ENCODE measurements around the gene ADAM19. TPM values are rescaled to one million over a fixed set of nuclear protein-coding genes. Genes with fewer than 3 reads are reported as not detected.

Gene ADAM19
- 13.9 TPM for polyA plus RNA-seq (2013, experiment 1 of 2)
- 15.2 TPM for polyA plus RNA-seq (2013, experiment 2 of 2)

GRCh38 chr5:157575381-157576020 lies at the start of gene ADAM19:
ADAM19 (minus strand) TSS chr5:157575775; CDS start chr5:157575696, 79 bp downstream.
- peak within 1 kb of the TSS; percentile 77 for H3K9ac ChIP-seq (ENCODE audit: low read depth, low read length)
- no peak within 1 kb of the TSS for H3K27ac ChIP-seq (ENCODE audit: low read depth, low read length)
- H3K9me3 ChIP-seq (ENCODE audit: insufficient read depth, low read depth, low read length) = no peaks in the 10 kb centered on the region
- H3K27me3 ChIP-seq (ENCODE audit: insufficient read depth, low read length) = peaks cover 17% of the 10 kb centered on the region
- WGBS = under 1% methylated on average over 63 of the region's 63 CpGs
- no peaks in the 10 kb centered on the region for H3K36me3 ChIP-seq (ENCODE audit: insufficient read depth, low read length)
- peaks cover 28% of the 10 kb centered on the region; the same call in 1 of the 2 replicates for H3K4me1 ChIP-seq (ENCODE audit: insufficient read depth, low read length)
- peak within 1 kb of the TSS; percentile 86 for H3K4me3 ChIP-seq (ENCODE audit: low read length)

DNA sequence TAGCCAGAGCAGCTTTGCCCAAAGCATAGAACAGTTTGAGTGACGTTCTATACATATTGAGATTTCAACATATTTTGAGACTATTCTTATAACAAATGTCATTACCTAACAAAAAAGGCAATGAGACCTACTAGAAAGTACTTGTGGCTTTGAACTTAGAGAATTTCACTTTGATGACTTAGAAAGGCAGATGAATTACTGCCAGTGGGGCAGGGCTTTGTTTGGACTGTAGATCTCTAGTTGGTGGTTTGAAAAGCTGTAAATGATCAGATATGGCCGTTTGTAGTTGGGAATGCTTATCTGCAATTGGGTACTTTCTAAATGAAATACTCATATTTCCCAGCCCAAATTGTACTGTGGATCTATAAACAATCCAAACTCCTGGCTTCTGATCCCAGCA lies 48.6 kb upstream of the ADAM19 start:
- H3K9ac ChIP-seq (ENCODE audit: low read depth, low read length) = no peak overlapping the region
- H3K4me1 ChIP-seq (ENCODE audit: insufficient read depth, low read length) = no peaks in the 10 kb centered on the region
- H3K4me3 ChIP-seq (ENCODE audit: low read length) = no peak overlapping the region
- H3K27me3 ChIP-seq (ENCODE audit: insufficient read depth, low read length) = no peaks in the 10 kb centered on the region
- no peaks in the 10 kb centered on the region for H3K9me3 ChIP-seq (ENCODE audit: insufficient read depth, low read depth, low read length)
- no peaks in the 10 kb centered on the region for H3K36me3 ChIP-seq (ENCODE audit: insufficient read depth, low read length)
- no peak overlapping the region for H3K27ac ChIP-seq (ENCODE audit: low read depth, low read length)
- WGBS = 46% methylated on average over 2 of the region's 2 CpGs

DNA sequence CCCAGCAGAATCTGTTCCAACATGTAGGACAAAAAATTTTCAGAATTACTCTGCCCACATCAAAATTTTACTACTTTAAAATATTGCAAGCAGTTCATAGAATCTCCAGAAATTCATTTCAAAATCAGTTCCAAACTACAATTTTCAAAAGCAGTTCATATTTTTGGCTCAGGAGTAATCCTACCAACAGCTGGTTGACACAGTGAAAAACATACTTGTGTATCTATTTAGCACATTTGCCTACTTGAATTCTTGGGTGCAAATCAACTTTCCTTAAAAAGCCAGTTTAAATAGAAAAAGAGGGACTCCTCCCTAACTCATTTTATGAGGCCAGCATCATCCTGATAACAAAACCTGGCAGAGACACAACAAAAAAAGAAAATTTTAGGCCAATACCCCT lies 45.2 kb upstream of the ADAM19 start:
- no peaks in the 10 kb centered on the region for H3K36me3 ChIP-seq (ENCODE audit: insufficient read depth, low read length)
- no peak overlapping the region for H3K4me3 ChIP-seq (ENCODE audit: low read length)
- H3K9ac ChIP-seq (ENCODE audit: low read depth, low read length) = no peak overlapping the region
- no peaks in the 10 kb centered on the region for H3K27me3 ChIP-seq (ENCODE audit: insufficient read depth, low read length)
- H3K4me1 ChIP-seq (ENCODE audit: insufficient read depth, low read length) = no peaks in the 10 kb centered on the region
- no peaks in the 10 kb centered on the region for H3K9me3 ChIP-seq (ENCODE audit: insufficient read depth, low read depth, low read length)
- H3K27ac ChIP-seq (ENCODE audit: low read depth, low read length) = no peak overlapping the region

DNA sequence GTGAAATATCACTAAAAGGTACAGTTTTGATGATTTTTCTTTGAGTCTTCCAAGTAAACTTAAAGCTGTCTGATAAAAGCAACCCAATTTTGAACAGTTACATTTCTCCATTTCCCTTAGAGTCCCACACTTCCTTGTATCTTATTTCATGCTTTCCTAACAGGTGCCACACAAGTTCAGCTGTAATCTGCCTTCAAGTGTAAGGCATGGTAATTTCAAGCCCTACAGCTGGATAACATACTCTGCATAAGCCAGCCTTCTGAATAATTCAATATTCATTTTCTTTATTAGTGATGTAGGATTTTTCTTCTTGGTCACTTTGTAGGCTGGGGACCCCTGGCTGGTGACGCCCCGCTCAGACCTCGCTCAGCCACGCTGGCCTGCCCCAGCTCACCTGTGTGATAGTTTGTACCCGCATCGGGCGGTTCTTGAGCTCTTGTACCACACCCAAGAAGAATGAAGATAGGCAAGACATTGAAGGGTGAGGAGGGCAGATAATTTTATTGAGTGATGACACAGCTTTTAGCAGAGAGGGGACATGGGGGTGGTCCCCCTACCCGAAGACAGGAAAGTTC lies 42.7 kb upstream of the ADAM19 start:
- H3K27ac ChIP-seq (ENCODE audit: low read depth, low read length) = no peak overlapping the region
- H3K4me1 ChIP-seq (ENCODE audit: insufficient read depth, low read length) = no peaks in the 10 kb centered on the region
- WGBS = 92% methylated on average over 8 of the region's 8 CpGs

GRCh38 chr5:157616785-157617184 lies 41.2 kb upstream of the ADAM19 start:
- Histone ChIP-seq H3K4me1 (ENCODE audit: insufficient read depth, low read length) (no peaks in the 10 kb centered on the region), H3K9ac (ENCODE audit: low read depth, low read length) (no peak overlapping the region), H3K27me3 (ENCODE audit: insufficient read depth, low read length) (no peaks in the 10 kb centered on the region), H3K9me3 (ENCODE audit: insufficient read depth, low read depth, low read length) (no peaks in the 10 kb centered on the region), H3K4me3 (ENCODE audit: low read length) (no peak overlapping the region), H3K36me3 (ENCODE audit: insufficient read depth, low read length) (no peaks in the 10 kb centered on the region), H3K27ac (ENCODE audit: low read depth, low read length) (no peak overlapping the region)
- 90% methylated on average over 4 of the region's 4 CpGs for WGBS

More for the DNA sequence above, 42.7 kb upstream of the ADAM19 start:
- Histone ChIP-seq H3K4me3 (ENCODE audit: low read length) (no peak overlapping the region), H3K27me3 (ENCODE audit: insufficient read depth, low read length) (no peaks in the 10 kb centered on the region), H3K9ac (ENCODE audit: low read depth, low read length) (no peak overlapping the region), H3K9me3 (ENCODE audit: insufficient read depth, low read depth, low read length) (no peaks in the 10 kb centered on the region), H3K36me3 (ENCODE audit: insufficient read depth, low read length) (no peaks in the 10 kb centered on the region)

GRCh38 chr5:157613385-157614245 lies 38.0 kb upstream of the ADAM19 start:
- Histone ChIP-seq H3K4me1 (ENCODE audit: insufficient read depth, low read length) (no peaks in the 10 kb centered on the region), H3K9me3 (ENCODE audit: insufficient read depth, low read depth, low read length) (no peaks in the 10 kb centered on the region), H3K4me3 (ENCODE audit: low read length) (no peak overlapping the region), H3K36me3 (ENCODE audit: insufficient read depth, low read length) (no peaks in the 10 kb centered on the region), H3K27ac (ENCODE audit: low read depth, low read length) (no peak overlapping the region), H3K9ac (ENCODE audit: low read depth, low read length) (no peak overlapping the region), H3K27me3 (ENCODE audit: insufficient read depth, low read length) (no peaks in the 10 kb centered on the region)
- 94% methylated on average over 11 of the region's 11 CpGs for WGBS

DNA sequence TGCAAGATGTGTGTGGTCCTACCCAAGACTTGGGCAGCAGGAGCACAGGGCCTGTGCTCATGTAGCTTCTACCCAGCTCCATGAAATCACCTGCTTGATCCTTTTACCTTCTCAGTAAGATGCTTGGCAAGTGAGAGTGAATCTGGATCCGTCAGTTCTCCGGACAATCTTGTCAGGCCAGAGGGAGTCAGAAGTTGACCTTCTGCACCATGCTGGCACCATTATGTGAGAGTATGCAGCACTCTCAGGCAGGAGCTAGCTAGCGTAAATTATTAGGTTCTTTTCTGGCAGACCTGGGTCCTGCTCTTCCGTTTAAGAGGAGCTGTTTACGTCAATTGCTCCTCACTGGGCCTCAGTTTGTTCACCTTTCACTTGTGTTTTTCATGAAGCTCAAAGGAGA lies 37.0 kb upstream of the ADAM19 start:
- 95% methylated on average over 5 of the region's 5 CpGs for WGBS
- Histone ChIP-seq H3K9me3 (ENCODE audit: insufficient read depth, low read depth, low read length) (no peaks in the 10 kb centered on the region), H3K36me3 (ENCODE audit: insufficient read depth, low read length) (no peaks in the 10 kb centered on the region), H3K4me1 (ENCODE audit: insufficient read depth, low read length) (no peaks in the 10 kb centered on the region), H3K4me3 (ENCODE audit: low read length) (no peak overlapping the region), H3K9ac (ENCODE audit: low read depth, low read length) (no peak overlapping the region), H3K27ac (ENCODE audit: low read depth, low read length) (no peak overlapping the region), H3K27me3 (ENCODE audit: insufficient read depth, low read length) (no peaks in the 10 kb centered on the region)

- no peaks in the 10 kb centered on the region for H3K9me3 ChIP-seq (ENCODE audit: insufficient read depth, low read depth, low read length)
- H3K9ac ChIP-seq (ENCODE audit: low read depth, low read length) = no peak overlapping the region
- no peaks in the 10 kb centered on the region for H3K27me3 ChIP-seq (ENCODE audit: insufficient read depth, low read length)
- H3K4me3 ChIP-seq (ENCODE audit: low read length) = no peak overlapping the region
- no peaks in the 10 kb centered on the region for H3K36me3 ChIP-seq (ENCODE audit: insufficient read depth, low read length)
- H3K27ac ChIP-seq (ENCODE audit: low read depth, low read length) = no peak overlapping the region
- 95% methylated on average over 10 of the region's 10 CpGs for WGBS
- H3K4me1 ChIP-seq (ENCODE audit: insufficient read depth, low read length) = no peaks in the 10 kb centered on the region
Measured at GRCh38 chr5:157611571-157612476, 36.2 kb upstream of the ADAM19 start.

DNA sequence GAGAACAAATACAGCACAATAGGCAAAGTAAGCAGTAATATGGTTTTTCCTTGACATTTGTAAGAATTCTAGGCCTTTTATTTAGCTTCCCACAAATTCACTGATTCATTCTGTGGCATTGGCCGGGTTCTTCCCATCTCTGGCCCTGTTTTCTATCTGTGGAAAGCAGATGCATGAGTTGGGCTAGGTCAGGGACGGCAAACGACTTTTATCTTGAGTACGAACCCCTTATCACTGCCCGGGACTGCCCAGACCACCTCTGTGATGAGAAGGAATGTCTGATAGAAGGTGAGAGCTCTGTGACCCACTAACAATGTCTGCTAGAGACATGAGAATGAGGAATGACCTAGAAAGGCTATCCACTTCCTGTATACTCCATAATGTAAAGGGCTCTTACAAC lies 35.4 kb upstream of the ADAM19 start:
- H3K9me3 ChIP-seq (ENCODE audit: insufficient read depth, low read depth, low read length) = no peaks in the 10 kb centered on the region
- no peak overlapping the region for H3K4me3 ChIP-seq (ENCODE audit: low read length)
- H3K27me3 ChIP-seq (ENCODE audit: insufficient read depth, low read length) = no peaks in the 10 kb centered on the region
- no peaks in the 10 kb centered on the region for H3K36me3 ChIP-seq (ENCODE audit: insufficient read depth, low read length)
- no peak overlapping the region for H3K9ac ChIP-seq (ENCODE audit: low read depth, low read length)
- no peak overlapping the region for H3K27ac ChIP-seq (ENCODE audit: low read depth, low read length)
- WGBS = 95% methylated on average over 5 of the region's 5 CpGs
- no peaks in the 10 kb centered on the region for H3K4me1 ChIP-seq (ENCODE audit: insufficient read depth, low read length)

DNA sequence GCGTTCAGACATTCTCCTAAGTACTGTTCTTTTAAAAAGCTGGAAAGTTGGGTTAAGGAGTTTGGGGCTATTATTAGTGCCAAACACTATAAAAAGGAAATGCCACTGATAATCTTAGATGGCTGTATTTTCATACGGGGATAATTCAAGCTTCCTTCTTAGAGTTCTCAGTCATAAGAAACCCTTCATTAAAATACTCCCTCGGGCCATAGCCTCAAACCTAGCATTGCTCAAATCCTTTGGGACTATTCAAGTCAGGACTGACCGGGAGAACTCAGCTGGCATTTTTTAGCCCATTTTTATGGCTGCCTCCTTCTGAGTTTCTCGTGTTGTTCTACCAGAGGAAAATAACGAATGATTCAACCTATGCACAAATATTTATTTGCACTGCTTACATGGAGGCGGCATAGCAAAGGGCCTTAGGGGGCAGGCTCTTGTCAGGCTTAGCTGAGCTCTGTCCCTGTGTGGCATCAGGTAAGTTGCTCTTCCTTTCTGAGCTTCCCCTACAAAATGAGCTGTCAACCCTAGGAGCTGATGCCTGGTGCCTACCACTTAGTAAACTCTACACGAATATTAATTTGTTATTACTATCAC lies 33.5 kb upstream of the ADAM19 start:
- Histone ChIP-seq H3K4me1 (ENCODE audit: insufficient read depth, low read length) (no peaks in the 10 kb centered on the region), H3K36me3 (ENCODE audit: insufficient read depth, low read length) (no peaks in the 10 kb centered on the region), H3K9me3 (ENCODE audit: insufficient read depth, low read depth, low read length) (no peaks in the 10 kb centered on the region), H3K9ac (ENCODE audit: low read depth, low read length) (no peak overlapping the region), H3K4me3 (ENCODE audit: low read length) (no peak overlapping the region), H3K27ac (ENCODE audit: low read depth, low read length) (no peak overlapping the region), H3K27me3 (ENCODE audit: insufficient read depth, low read length) (no peaks in the 10 kb centered on the region)
- 92% methylated on average over 8 of the region's 8 CpGs for WGBS
